AG04449 (cell line): Measurements from ENCODE around the gene SLFN13.

Source experiments
- CTCF ChIA-PET: fragments of 350-600 bp; formaldehyde crosslinking; extraction: SDS; loops from one replicate; lab custom pipeline; 2021; ENCODE audit warnings: antibody characterized with exemption; lab: Yijun Ruan, JAX
- POLR2A ChIA-PET: fragments of 400-600, 350-600 bp; formaldehyde crosslinking; extraction: SDS; loops from one replicate; lab custom pipeline; 2020; ENCODE audit warnings: antibody characterized with exemption, inconsistent platforms; lab: Yijun Ruan, JAX
- DNase-seq: peaks from one replicate; pipeline ENCODE4 v3.0.0-alpha.2; 2010; ENCODE audit warnings: low read depth, low spot score
- H3K4me3 ChIP-seq: 2 replicates; pipeline ENCODE4 v1.5.1; 2011; ENCODE audit warnings: low read depth, mild to moderate bottlenecking, control low read depth, low read length
- CTCF ChIP-seq: IDR thresholded peaks from one replicate; pipeline ENCODE4 v1.5.1; 2011; ENCODE audit warnings: mild to moderate bottlenecking, moderate library complexity, low read length, control low read depth, inconsistent platforms; ENCODE audit not compliant: insufficient read depth; ENCODE audit errors: missing control alignments

SLFN13 gene

GRCh38 chr17:35438433-35438832 lies 10.1 kb downstream of the SLFN13 start:
- CTCF ChIA-PET = interaction anchor here (0.6 to 1.0 kb wide), 3 partner anchors 101 to 798 kb away, joined by 3 read pairs; no protein-coding TSS in a partner anchor
- POLR2A ChIA-PET = interaction anchor here (0.7 kb wide), 1 partner anchor 1666 kb away, joined by 3 read pairs; no protein-coding TSS in a partner anchor
- H3K4me3 ChIP-seq = no peak overlapping the region
- TF ChIP-seq CTCF = no peak
- no peak for DNase-seq

GRCh38 chr17:35433075-35433894 lies 15.3 kb downstream of the SLFN13 start:
- H3K4me3 ChIP-seq = peak overlapping the region; percentile 84
- peak; percentile 99 for DNase-seq
- ChIA-PET POLR2A (interaction anchor here (0.7 to 2.1 kb wide), 8 partner anchors 33 to 1132 kb away, joined by 3 to 20 read pairs (median 3); partner anchors contain the start of genes SLFN11, SLFN5 and TAF15), CTCF (interaction anchor here (1.0 to 1.3 kb wide), 3 partner anchors 100 to 143 kb away, joined by 3 to 4 read pairs (median 3); no protein-coding TSS in a partner anchor)
- peak; percentile 55 for TF ChIP-seq CTCF

- peak; percentile 91 for DNase-seq
- TF ChIP-seq CTCF = no peak
- ChIA-PET CTCF (interaction anchor here (1.2 to 1.3 kb wide), 2 partner anchors 120 to 143 kb away, joined by 3 read pairs; no protein-coding TSS in a partner anchor), POLR2A (interaction anchor here (0.7 to 2.1 kb wide), 6 partner anchors 34 to 1131 kb away, joined by 3 to 20 read pairs (median 4); partner anchors contain the start of genes SLFN11 and SLFN5)
- peak within 1 kb of the TSS; percentile 84 for H3K4me3 ChIP-seq
Observed at GRCh38 chr17:35432176-35433074, 16.1 kb downstream of the SLFN13 start, which contains the start of gene SLFN12. SLFN12 (minus strand) TSS chr17:35432500; CDS start chr17:35423028, 9,472 bp downstream.

- ChIA-PET POLR2A (interaction anchor here (1.2 kb wide), 1 partner anchor 56 kb away, joined by 3 read pairs; the partner anchor contains the start of gene SLFN11), CTCF (interaction anchor here (1.7 kb wide), 1 partner anchor 118 kb away, joined by 4 read pairs; no protein-coding TSS in a partner anchor)
- no peak for TF ChIP-seq CTCF
- no peak overlapping the region for H3K4me3 ChIP-seq
- DNase-seq = no peak
Observed at GRCh38 chr17:35429702-35430101, 18.9 kb downstream of the SLFN13 start.

- no peak for TF ChIP-seq CTCF
- ChIA-PET CTCF (no interaction called here), POLR2A (no interaction called here)
- H3K4me3 ChIP-seq = no peak overlapping the region
- no peak for DNase-seq
Observed at GRCh38 chr17:35428229-35428628, 20.3 kb downstream of the SLFN13 start.
